ENCODE results near the gene NOVA2. TPM values are rescaled to one million over a fixed set of nuclear protein-coding genes. Genes with fewer than 3 reads are reported as not detected.

The NOVA2 gene
- total and polyA plus RNA-seq, 9 of the 15 experiments (the other 6 are each of a cell fraction or from before 2014, with no cell fraction given) = not detected

DNA sequence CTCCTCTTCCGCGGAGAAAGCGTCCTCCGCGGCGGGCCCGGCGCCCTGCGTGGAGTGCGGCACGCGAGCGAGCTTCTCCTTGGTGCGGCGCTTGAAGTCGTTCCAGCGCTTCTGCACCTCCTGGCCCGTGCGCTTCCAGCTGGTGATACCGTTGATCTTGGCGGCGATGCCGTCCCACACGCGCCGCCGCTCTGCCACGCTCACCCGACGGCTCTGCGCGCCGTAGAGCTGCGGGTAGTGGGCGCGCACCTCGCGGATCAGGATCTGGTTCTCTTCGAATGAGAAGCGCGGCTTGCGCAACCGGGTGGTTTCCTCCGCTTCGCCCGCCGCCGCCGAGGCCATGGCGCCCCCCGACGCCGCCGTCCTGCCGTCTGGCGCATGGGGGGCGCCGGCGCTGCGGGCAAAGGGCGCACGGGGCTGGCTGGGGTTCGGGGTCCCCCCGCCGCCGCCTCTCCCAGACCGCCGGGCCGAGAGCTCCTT, 72.2 kb downstream of the NOVA2 start (continued):
- TF ChIP-seq RNF2 (IDR thresholded peaks at IDR 0.05) (no peak), ZNF445 (CRISPR knock-in tag; IDR thresholded peaks at IDR 0.05; ENCODE audit: low read depth) (no peak), PHB (CRISPR knock-in tag; IDR thresholded peaks at IDR 0.05) (no peak), SP2 (IDR thresholded peaks at IDR 0.05; ENCODE audit: extremely low read depth, low read depth, low read length, poor library complexity, severe bottlenecking) (no peak), IRF9 (tag; IDR thresholded peaks at IDR 0.05) (no peak), ARID2 (IDR thresholded peaks at IDR 0.05) (no peak), RBM25 (IDR thresholded peaks at IDR 0.05; ENCODE audit: low read depth, low read length, severe bottlenecking) (no peak), E2F6 (IDR thresholded peaks at IDR 0.05; ENCODE audit: borderline replicate concordance in 1 of 2, extremely low read depth in 1 of 2, insufficient read depth in 1 of 2, insufficient read length in 1 of 2, low read depth in 1 of 2, low read length in 1 of 2, poor library complexity in 1 of 2, severe bottlenecking in 1 of 2) (peak in 1 of 2 experiments; percentile 6), PURB (CRISPR knock-in tag; IDR thresholded peaks at IDR 0.05; ENCODE audit: low read depth) (no peak), ZBTB40 (IDR thresholded peaks at IDR 0.05) (no peak), ZBTB40 (CRISPR knock-in tag; IDR thresholded peaks at IDR 0.05) (no peak), NFE2 (IDR thresholded peaks at IDR 0.05; ENCODE audit: low read depth) (no peak)
- TF ChIP-seq, protein P1, sequence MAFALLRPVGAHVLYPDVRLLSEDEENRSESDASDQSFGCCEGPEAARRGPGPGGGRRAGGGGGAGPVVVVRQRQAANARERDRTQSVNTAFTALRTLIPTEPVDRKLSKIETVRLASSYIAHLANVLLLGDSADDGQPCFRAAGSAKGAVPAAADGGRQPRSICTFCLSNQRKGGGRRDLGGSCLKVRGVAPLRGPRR (CRISPR knock-in tag; IDR thresholded peaks at IDR 0.05) = no peak
